Ectodermal cell (in vitro differentiated cells): ENCODE measurements around the gene METTL21C.

ENCODE experiments used
- H3K27ac ChIP-seq: 2 replicates; pipeline ENCODE4 v1.7.0; 2013; ENCODE audit warnings: mild to moderate bottlenecking, low read depth, low read length; ENCODE audit not compliant: insufficient read depth, poor library complexity, severe bottlenecking
- H3K27me3 ChIP-seq: 2 replicates; pipeline ENCODE4 v1.7.0; 2013; ENCODE audit warnings: mild to moderate bottlenecking, low read length; ENCODE audit not compliant: insufficient read depth, control insufficient read depth, poor library complexity, severe bottlenecking
- H3K36me3 ChIP-seq: one replicate; pipeline ENCODE4 v1.7.0; 2013; ENCODE audit warnings: low read length; ENCODE audit not compliant: control insufficient read depth, insufficient read depth
- H3K4me1 ChIP-seq: one replicate; pipeline ENCODE4 v1.7.0; 2013; ENCODE audit warnings: low read length; ENCODE audit not compliant: control insufficient read depth, insufficient read depth
- H3K4me3 ChIP-seq: 2 replicates; pipeline ENCODE4 v1.7.0; 2013; ENCODE audit warnings: low read depth, low read length, control low read depth; ENCODE audit not compliant: insufficient read depth
- H3K9me3 ChIP-seq: 2 replicates; pipeline ENCODE4 v1.7.0; 2013; ENCODE audit warnings: mild to moderate bottlenecking, low read length, moderate library complexity; ENCODE audit not compliant: control insufficient read depth
- WGBS, 2 experiments: methylation state at CpG; one replicate each; pipeline ENCODE4 v1.1.7; 2013; ENCODE audit warnings: missing lambda C conversion rate in 2 of 2; 5-methylcytosine and 5-hydroxymethylcytosine counted together

METTL21C gene

GRCh38 chr13:102698649-102698980 lies 3.8 kb upstream of the METTL21C start:
- Histone ChIP-seq H3K36me3 (no peaks in the 10 kb centered on the region), H3K27ac (no peak overlapping the region), H3K4me1 (no peaks in the 10 kb centered on the region), H3K4me3 (no peak overlapping the region), H3K27me3 (no peaks in the 10 kb centered on the region), H3K9me3 (no peaks in the 10 kb centered on the region)
- WGBS, 2 experiments: 92 to 95% methylated on average over 2 of the region's 2 CpGs

- Histone ChIP-seq H3K27ac (no peak overlapping the region), H3K27me3 (no peaks in the 10 kb centered on the region), H3K9me3 (no peaks in the 10 kb centered on the region), H3K36me3 (no peaks in the 10 kb centered on the region), H3K4me1 (no peaks in the 10 kb centered on the region), H3K4me3 (no peak overlapping the region)
- WGBS, 2 experiments: 92 to 96% methylated on average over 8 of the region's 8 CpGs
Measured at GRCh38 chr13:102697929-102698648, 3.2 kb upstream of the METTL21C start.

GRCh38 chr13:102697264-102697663 lies 2.4 kb upstream of the METTL21C start:
- no peak overlapping the region for H3K27ac ChIP-seq
- 83 to 85% methylated on average over 6 of the region's 6 CpGs for WGBS, 2 experiments

GRCh38 chr13:102696465-102696864 lies 1.6 kb upstream of the METTL21C start:
- H3K9me3 ChIP-seq: no peaks in the 10 kb centered on the region
- H3K4me1 ChIP-seq: peaks cover 4% of the 10 kb centered on the region
- no peaks in the 10 kb centered on the region for H3K27me3 ChIP-seq
- 94 to 95% methylated on average over 4 of the region's 4 CpGs for WGBS, 2 experiments
- no peak overlapping the region for H3K4me3 ChIP-seq
- no peak overlapping the region for H3K27ac ChIP-seq
- H3K36me3 ChIP-seq: no peaks in the 10 kb centered on the region

More at GRCh38 chr13:102697264-102697663, 2.4 kb upstream of the METTL21C start:
- no peaks in the 10 kb centered on the region for H3K27me3 ChIP-seq
- H3K4me1 ChIP-seq: no peaks in the 10 kb centered on the region
- H3K9me3 ChIP-seq: no peaks in the 10 kb centered on the region
- no peak overlapping the region for H3K4me3 ChIP-seq
- H3K36me3 ChIP-seq: no peaks in the 10 kb centered on the region

- Histone ChIP-seq H3K9me3 (no peaks in the 10 kb centered on the region), H3K36me3 (no peaks in the 10 kb centered on the region), H3K27ac (no peak overlapping the region), H3K4me1 (peaks cover 5% of the 10 kb centered on the region), H3K27me3 (no peaks in the 10 kb centered on the region), H3K4me3 (no peak overlapping the region)
- 93 to 100% methylated on average over 1 of the region's 2 CpGs for WGBS, 2 experiments
Measured at GRCh38 chr13:102693776-102694175, 1.1 kb downstream of the METTL21C start.

GRCh38 chr13:102693250-102693649 lies 1.6 kb downstream of the METTL21C start:
- Histone ChIP-seq H3K27me3 (no peaks in the 10 kb centered on the region), H3K4me1 (peaks cover 10% of the 10 kb centered on the region), H3K9me3 (no peaks in the 10 kb centered on the region), H3K27ac (no peak overlapping the region), H3K4me3 (no peak overlapping the region), H3K36me3 (no peaks in the 10 kb centered on the region)
- WGBS, 2 experiments: 88 to 93% methylated on average over 4 of the region's 4 CpGs

- Histone ChIP-seq H3K27me3 (no peaks in the 10 kb centered on the region), H3K36me3 (no peaks in the 10 kb centered on the region), H3K4me1 (peaks cover 13% of the 10 kb centered on the region), H3K4me3 (no peak overlapping the region), H3K9me3 (no peaks in the 10 kb centered on the region), H3K27ac (no peak overlapping the region)
- WGBS, 2 experiments: 96 to 100% methylated on average over 2 of the region's 2 CpGs
Measured at GRCh38 chr13:102692491-102692826, 2.4 kb downstream of the METTL21C start.

- no peak overlapping the region for H3K27ac ChIP-seq
- 96 to 99% methylated on average over 4 of the region's 4 CpGs for WGBS, 2 experiments
- no peak overlapping the region for H3K4me3 ChIP-seq
- H3K9me3 ChIP-seq: no peaks in the 10 kb centered on the region
- H3K36me3 ChIP-seq: no peaks in the 10 kb centered on the region
- H3K27me3 ChIP-seq: no peaks in the 10 kb centered on the region
- H3K4me1 ChIP-seq: peaks cover 13% of the 10 kb centered on the region
Measured at GRCh38 chr13:102690883-102691282, 4.0 kb downstream of the METTL21C start.

- Histone ChIP-seq H3K9me3 (no peaks in the 10 kb centered on the region), H3K36me3 (no peaks in the 10 kb centered on the region), H3K27ac (no peak overlapping the region), H3K27me3 (no peaks in the 10 kb centered on the region), H3K4me3 (no peak overlapping the region), H3K4me1 (peaks cover 13% of the 10 kb centered on the region)
- WGBS, 2 experiments: 67 to 71% methylated on average over 13 of the region's 13 CpGs
Measured at GRCh38 chr13:102688306-102688973, 6.4 kb downstream of the METTL21C start.

GRCh38 chr13:102687520-102687919 lies 7.3 kb downstream of the METTL21C start:
- Histone ChIP-seq H3K4me1 (peaks cover 13% of the 10 kb centered on the region), H3K4me3 (no peak overlapping the region), H3K36me3 (no peaks in the 10 kb centered on the region), H3K27me3 (no peaks in the 10 kb centered on the region), H3K9me3 (no peaks in the 10 kb centered on the region), H3K27ac (no peak overlapping the region)
- WGBS, 2 experiments: 75 to 81% methylated on average over 6 of the region's 7 CpGs
